SKM-1 treated with dmso at 0.1 percent for 144 hours (cell line): Measurements from ENCODE around the gene TOM1L2.

Experiments used
- DNase-seq: peaks from one replicate; lab custom pipeline; 2025; ENCODE audit not compliant: unreplicated experiment; lab: John Stamatoyannopoulos, UW

The TOM1L2 gene

DNA sequence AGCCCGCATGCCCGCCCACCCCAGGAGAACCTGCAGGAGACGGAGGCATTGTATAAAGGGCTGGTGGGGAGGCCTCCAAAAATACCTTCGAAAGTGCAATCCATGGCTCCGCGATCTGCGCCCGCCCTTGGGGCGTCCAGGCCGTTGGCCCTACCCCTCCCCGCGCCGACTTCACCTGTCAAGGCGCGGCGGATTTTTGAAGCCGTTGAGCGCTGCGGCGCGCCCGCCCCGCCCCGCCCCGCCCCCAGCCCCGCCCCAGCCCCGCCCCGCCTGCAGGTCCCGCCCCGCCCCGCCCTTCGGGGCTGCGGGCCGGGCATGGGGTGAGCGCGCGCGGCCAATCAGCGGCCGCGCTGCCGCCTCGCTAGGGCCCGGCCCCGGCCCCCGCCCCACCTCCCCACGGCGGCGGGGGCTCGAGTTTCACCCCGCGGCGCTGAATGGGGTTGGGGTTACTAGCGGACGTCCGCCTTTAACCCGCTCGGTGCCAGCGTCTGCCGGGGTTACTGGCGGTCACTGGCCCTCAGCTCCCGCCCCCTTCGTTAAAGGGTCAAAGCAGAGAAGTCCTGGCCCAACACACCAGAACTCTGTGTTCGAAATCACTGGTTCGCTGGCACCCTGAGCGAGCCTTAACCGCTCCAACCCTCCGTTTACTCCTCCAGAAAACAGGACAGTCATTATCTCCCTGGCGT is 148.6 kb downstream of the TOM1L2 start:
- peak; percentile 60 for DNase-seq

DNA sequence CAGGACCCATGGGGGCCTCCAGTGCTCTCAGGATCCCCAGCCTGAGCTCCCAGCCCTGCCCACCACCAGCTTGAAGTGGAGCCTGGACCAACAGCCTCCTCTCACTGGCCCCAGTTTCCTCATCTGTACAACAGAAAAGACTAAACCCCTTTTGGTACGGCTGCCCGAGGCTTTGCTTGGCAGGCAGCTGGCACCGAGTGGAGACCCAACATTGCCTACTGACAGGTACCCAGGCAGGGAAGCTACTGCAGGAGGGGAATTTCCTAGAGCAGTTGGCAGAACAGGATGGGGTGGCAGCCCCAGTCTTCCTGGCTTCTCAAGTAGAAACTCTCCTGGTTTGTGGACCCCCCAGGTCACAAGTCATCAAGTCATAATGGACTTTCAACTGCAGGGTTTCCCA is 149.6 kb downstream of the TOM1L2 start:
- DNase-seq: no peak

- DNase-seq: no peak
Observed at GRCh38 chr17:17822189-17822588, 150.0 kb downstream of the TOM1L2 start.

DNA sequence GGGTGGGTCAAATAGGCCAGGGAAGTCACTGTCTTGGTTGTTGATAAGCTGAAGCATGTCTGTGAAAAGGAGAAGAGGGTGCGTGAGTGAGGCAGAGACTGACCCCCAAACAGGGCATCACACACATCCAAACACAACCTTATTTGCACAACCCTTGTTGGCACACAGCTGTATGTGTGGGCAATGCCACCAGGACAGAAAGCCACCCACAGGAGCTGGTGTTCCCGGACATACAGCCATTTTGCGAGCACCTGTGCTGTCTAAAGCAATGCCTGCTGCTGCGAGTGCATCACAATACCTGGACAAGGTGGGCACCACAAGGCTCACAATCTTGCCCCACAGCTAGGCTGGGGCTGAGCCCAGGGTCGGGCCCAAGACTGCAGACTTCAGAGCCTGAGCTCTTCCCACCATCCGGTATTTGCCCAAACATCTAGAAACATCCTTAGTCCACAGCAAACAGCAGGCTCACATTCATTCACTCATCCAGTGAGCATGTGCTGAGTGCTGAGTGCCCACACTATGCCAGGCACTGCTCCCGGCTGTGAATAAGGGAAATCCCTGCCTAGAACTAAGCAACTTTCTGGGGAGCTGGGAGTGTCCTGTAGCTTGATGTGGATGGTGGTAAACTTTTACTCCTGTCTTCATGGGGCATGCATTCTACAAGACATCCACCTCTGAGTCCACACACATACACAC is 151.6 kb downstream of the TOM1L2 start:
- DNase-seq: no peak

- no peak for DNase-seq
Observed at GRCh38 chr17:17820046-17820445, 152.2 kb downstream of the TOM1L2 start.

DNA sequence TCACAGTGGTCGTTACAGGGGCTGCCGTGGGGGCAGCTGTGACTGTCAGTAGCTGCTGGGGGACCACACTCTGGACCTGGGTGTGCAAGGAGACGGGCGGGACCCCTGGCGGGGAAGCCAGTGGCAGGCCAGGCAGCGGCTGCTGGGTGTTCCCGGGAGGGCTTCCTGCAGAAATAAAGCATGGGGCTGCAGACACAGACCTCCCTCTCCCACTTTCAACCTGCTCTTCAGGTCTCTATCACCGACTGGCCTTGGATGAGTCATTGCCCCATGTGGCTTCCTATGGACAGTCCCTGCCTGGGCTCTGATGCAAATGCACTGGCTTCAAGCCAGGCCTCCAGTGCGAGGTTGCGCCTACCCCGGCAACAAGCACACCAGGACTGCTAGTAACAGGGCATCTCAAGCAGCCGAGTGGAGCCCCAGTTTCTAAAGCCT is 152.6 kb downstream of the TOM1L2 start:
- DNase-seq: peak; percentile 24

- DNase-seq: no peak
Observed at GRCh38 chr17:17819111-17819510, 153.1 kb downstream of the TOM1L2 start.

- DNase-seq: no peak
Observed at GRCh38 chr17:17818088-17818526, 154.1 kb downstream of the TOM1L2 start.

DNA sequence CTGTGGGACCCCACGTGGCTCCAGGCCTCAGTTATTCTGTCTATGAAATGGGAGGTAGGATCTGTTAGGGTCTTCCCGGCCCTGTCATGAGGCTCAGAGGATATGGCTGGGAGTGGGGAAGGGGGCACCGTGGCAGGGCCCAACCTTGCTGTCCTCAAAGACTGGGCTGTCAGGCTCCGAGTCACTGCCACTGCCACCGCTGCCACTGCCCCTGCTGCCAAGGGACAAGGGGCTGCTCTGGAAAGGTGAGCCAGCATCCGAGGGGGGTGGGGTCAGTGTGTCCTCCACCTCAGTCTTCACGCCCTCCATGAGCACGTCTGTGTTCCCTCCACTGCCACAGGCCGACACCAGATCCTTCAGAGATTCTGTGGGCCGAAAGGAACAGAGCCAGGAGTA is 154.7 kb downstream of the TOM1L2 start:
- DNase-seq: no peak

GRCh38 chr17:17816831-17817551 is 155.2 kb downstream of the TOM1L2 start:
- DNase-seq: no peak

DNA sequence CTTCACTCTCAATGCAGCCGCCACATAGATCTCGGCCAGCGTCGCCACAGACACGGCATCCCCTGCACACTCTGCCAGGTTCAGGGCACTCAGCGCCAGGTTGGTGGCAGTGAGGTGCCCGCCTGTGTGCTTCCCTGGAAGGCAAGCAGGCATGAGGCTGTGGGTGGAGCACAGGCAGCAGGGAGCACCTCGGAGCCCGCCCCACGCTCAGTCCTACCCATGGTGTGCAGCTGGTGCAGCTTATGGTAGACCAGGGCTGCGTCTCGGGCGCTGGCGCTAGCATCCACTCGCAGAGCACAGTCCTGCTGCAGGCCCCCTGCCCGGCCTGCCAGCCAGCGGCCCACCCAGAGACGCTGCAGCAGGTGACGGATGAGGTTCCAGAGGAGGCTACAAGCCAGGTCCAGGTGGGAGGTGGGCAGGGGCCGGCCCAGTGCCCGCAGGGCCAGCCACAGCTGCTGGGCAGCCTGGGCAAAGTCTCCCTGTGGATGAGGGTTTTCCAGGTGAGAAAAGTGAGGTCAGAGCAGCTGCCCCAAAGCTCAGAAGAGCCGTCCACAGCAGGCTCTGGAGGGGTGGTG is 155.9 kb downstream of the TOM1L2 start:
- DNase-seq: no peak

- DNase-seq: no peak
Observed at GRCh38 chr17:17815436-17816200, 156.6 kb downstream of the TOM1L2 start.

GRCh38 chr17:17815062-17815406 is 157.2 kb downstream of the TOM1L2 start:
- no peak for DNase-seq

DNA sequence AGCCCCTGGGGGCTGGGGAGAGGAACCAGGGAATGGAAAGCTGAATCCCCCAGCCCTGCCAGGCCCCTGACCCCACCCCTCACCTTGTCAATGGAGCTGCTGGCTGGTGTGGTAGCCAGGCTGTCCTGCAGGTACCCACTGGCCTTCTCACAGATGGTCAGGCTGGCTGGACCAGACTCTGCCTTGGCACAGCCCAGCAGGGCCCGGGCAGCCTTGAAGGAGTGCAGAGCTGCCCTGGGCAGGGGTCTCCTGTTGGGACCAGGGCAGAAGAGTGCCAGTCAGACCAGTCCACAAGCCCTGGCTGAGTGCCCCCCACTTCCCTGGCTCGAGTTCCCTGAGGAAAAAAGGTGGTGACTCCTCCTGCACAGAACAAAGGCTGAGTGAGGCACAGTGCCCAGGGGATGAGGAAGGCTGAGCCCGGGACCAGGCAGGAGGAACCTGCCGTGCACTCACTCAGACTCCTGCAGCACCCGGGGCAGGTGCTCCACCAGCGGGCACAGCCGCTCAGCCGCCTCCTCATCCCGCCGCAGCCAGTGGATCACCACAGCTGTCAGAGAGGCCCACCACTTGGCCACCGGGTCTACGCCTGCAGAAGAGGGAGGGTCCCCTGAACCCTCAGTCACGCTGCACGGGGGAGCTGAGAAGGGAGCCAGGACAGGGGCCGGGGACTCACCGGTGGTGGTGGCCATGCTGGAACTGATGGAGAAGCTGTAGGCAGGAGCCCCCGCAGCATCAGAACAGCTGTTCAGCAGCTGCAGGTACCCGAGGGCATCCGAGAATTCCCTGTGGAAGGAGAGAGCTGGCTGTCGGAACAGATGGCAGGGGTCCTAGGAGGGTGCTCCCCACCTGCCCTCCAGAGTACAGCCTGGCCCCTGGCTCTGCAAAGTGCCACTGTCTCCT is 157.8 kb downstream of the TOM1L2 start:
- DNase-seq: no peak

- DNase-seq: no peak
Observed at GRCh38 chr17:17813725-17814095, 158.5 kb downstream of the TOM1L2 start.

DNA sequence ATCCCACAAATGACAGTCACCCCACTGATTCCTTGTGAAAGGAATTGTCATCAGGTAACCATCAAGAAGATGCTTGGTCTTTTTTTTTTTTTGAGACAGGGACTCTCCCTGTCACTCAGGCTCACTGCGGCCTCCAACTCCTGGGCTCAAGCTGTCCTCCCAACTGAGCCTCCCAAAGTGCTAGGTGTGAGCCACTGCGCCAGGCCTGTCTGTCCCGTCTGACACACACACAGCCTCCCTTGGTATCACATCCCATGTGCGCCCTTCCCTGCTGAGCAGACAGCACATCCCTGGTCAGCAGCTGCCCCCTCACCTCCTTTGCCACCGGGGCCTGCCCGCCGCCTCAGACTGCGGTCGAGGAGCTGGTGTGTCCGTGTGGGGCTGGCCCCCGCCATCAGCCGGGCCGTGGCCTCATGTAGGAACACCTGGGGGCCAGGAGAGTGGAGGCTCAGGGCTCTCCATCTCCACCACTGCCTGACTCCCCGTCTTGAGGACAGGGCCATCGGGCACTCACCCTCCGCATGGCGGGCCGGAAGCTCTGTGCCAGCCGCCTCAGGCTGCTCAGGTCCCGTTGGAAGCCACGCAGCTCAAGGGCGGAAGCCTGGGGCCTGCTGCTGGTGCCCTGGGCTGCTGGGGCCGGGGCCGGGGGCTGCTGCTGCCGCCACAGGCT is 159.0 kb downstream of the TOM1L2 start:
- DNase-seq: no peak

DNA sequence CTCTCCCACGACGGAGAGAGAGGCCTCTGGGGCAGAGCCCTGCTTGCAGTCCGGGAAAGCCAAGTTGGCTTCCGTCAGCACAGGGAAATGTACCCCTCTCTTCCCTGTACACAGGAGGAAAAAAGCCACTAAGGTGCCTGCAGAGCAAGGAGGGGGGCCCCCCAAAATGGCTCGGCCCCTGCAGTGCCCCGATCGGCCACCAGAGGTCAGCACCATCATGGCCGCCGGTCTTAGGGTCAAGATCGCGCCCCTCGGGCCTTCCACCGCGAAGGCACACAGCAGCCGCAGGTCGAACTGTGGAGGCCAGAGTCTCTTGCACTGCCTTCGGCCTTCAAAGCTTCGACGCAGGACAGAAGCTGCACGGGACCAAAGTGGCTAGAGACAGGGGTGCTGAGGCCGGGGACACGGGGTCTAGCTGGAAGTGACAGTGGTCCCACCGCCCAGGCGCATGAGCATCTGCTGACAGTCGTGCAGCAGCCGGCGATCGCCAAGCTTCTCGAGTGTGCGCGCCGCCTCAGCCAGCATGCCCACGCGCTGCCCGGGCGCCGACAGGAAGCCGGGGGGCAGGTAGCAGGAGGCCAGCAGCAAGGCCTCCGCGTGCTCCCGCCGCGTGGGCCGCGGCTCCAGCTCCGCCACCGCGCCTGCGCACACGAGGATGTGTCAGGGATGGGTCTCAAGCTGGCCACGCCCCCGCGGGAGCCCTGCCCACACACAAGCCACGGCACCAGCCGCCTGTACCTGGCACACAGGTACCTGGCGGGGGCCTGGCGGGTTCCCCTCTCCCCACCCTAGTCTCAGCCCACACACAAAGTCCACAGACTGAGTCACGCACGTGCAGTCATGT is 159.8 kb downstream of the TOM1L2 start:
- peak; percentile 18 for DNase-seq

- DNase-seq: no peak
Observed at GRCh38 chr17:17811381-17812210, 160.6 kb downstream of the TOM1L2 start.
